ENCODE results near the gene MLKL.

Gene MLKL

GRCh38 chr16:74700438-74701225 lies at the start of gene MLKL:
TSS of gene MLKL (minus strand) at chr16:74700862. CDS start at chr16:74695757, 5,105 bp downstream.
- DNase-seq = no peak

- no peak for DNase-seq
Observed at GRCh38 chr16:74749291-74750055, 48.8 kb upstream of the MLKL start.

GRCh38 chr16:74748616-74749026 lies 48.0 kb upstream of the MLKL start:
- DNase-seq = no peak

- DNase-seq = no peak
Observed at GRCh38 chr16:74747716-74748615, 47.3 kb upstream of the MLKL start.

GRCh38 chr16:74745926-74746325 lies 45.3 kb upstream of the MLKL start:
- no peak for DNase-seq

- DNase-seq = no peak
Observed at GRCh38 chr16:74745109-74745615, 44.5 kb upstream of the MLKL start.

GRCh38 chr16:74744566-74744965 lies 43.9 kb upstream of the MLKL start:
- no peak for DNase-seq

- DNase-seq = peak; percentile 70
Observed at GRCh38 chr16:74743668-74744299, 43.1 kb upstream of the MLKL start.

GRCh38 chr16:74743045-74743667 lies 42.5 kb upstream of the MLKL start:
- DNase-seq = no peak

- DNase-seq = no peak
Observed at GRCh38 chr16:74742051-74742481, 41.4 kb upstream of the MLKL start.

- DNase-seq = no peak
Observed at GRCh38 chr16:74740795-74741304, 40.2 kb upstream of the MLKL start.

GRCh38 chr16:74739275-74739674 lies 38.6 kb upstream of the MLKL start:
- no peak for DNase-seq

- no peak for DNase-seq
Observed at GRCh38 chr16:74738816-74739215, 38.2 kb upstream of the MLKL start.

- no peak for DNase-seq
Observed at GRCh38 chr16:74738113-74738541, 37.5 kb upstream of the MLKL start.

GRCh38 chr16:74737521-74737920 lies 36.9 kb upstream of the MLKL start:
- DNase-seq = no peak

GRCh38 chr16:74736531-74737157 lies 36.0 kb upstream of the MLKL start:
- DNase-seq = no peak

GRCh38 chr16:74735554-74735953 lies 34.9 kb upstream of the MLKL start:
- DNase-seq = no peak

- DNase-seq = no peak
Observed at GRCh38 chr16:74735162-74735452, 34.4 kb upstream of the MLKL start.

GRCh38 chr16:74734361-74735161 lies 33.9 kb upstream of the MLKL start:
- no peak for DNase-seq

GRCh38 chr16:74732707-74733350 lies 32.2 kb upstream of the MLKL start:
- no peak for DNase-seq
